Memory B cell (primary cell): ENCODE results near the gene COBL.

Source experiments
- ATAC-seq: fragments of 150-1000 bp; cut with Tn5 transposase; 2 replicates; pipeline ENCODE4 v1.10.0; 2021; ENCODE audit warnings: low read depth, mild to moderate bottlenecking, moderate library complexity
- DNase-seq, 2 donors: peaks; one replicate each; pipeline ENCODE4 v3.0.0; 2022; ENCODE audit warnings: low spot score in 2 of 2
- H3K27ac Mint-ChIP-seq: one replicate; pipeline ENCODE4 v1.8.0; 2022; ENCODE audit warnings: mild to moderate bottlenecking, moderate library complexity, mixed read lengths
- H3K27me3 Mint-ChIP-seq: one replicate; pipeline ENCODE4 v1.8.0; 2022; ENCODE audit warnings: mixed read lengths
- H3K36me3 Mint-ChIP-seq: one replicate; pipeline ENCODE4 v1.8.0; 2022; ENCODE audit warnings: mild to moderate bottlenecking, mixed read lengths
- H3K4me1 Mint-ChIP-seq: one replicate; pipeline ENCODE4 v1.8.0; 2022; ENCODE audit warnings: mixed read lengths
- H3K4me3 Mint-ChIP-seq: one replicate; pipeline ENCODE4 v1.8.0; 2022; ENCODE audit warnings: mild to moderate bottlenecking, moderate library complexity, mixed read lengths
- H3K9me3 Mint-ChIP-seq: one replicate; pipeline ENCODE4 v1.8.0; 2022; ENCODE audit warnings: mixed read lengths

The COBL gene

DNA sequence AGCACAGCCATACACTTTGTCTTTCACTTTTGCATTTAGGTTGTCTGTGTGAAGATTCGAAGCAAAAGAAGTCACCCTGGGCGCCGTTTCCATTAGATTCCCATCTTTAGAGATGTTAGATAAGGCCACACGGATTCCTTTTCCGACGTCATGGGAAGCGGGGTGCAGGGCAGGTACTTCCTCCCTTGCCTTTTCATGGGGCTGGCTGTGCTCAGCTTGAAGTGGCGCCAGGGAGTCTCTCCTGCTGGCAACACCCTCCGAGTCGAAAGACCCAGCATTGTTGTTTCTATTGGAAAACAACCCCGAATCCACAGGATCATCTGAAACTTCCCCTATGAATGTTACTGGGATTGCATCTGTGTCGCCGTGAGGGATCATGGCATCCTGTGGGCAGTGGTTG, 287.5 kb downstream of the COBL start:
- Mint-ChIP-seq H3K4me3 (no peak overlapping the region), H3K9me3 (no peaks in the 10 kb centered on the region), H3K4me1 (no peaks in the 10 kb centered on the region), H3K27me3 (no peaks in the 10 kb centered on the region), H3K36me3 (no peaks in the 10 kb centered on the region), H3K27ac (no peak overlapping the region)
- no peak for ATAC-seq
- DNase-seq = no peak

DNA sequence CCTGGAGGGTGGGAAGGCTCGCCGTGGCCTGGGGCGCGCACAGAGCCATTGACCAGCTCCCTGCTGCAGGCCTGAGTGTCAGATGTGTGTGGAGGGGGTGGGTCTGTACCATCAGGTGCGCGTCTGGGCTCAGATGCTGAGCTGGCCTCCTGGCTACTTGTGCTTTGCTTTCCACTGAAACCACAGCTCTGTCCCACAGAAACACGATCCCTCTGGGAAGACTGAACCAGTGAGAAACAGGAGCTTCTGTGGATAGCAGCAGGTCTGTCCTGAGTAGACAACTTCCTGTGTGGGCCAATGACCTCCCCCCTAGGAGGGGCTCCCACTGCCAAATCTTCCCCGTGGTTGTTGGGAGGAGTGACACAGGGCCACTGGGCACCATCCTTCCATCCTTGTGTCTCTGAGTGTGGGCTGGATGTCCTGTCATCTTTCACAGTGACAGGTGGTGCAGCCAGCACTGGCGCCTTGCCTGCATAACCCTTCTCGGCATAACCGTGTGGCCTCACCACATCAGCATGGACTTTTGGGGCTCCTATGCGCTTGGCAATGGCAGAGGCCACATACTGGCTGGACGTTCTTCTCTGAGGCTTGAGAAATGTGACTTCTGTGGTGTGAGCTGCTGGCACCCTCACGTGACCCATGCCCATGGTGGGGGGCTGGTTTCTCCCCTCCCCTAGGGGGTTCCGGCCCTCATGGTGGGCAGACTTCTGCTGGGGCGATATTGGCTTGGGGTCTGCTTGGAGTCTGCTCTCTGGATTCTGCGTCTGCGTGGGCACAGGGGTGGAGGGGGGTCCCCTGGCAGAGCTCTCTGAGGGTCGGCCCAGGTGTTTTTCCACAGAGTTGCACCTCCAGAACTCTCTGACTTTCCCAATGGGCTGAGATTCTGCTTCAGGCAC, 288.4 kb downstream of the COBL start:
- DNase-seq (no peak), ATAC-seq (no peak)
- Mint-ChIP-seq H3K9me3 (no peaks in the 10 kb centered on the region), H3K4me3 (no peak overlapping the region), H3K4me1 (no peaks in the 10 kb centered on the region), H3K27ac (no peak overlapping the region), H3K27me3 (no peaks in the 10 kb centered on the region), H3K36me3 (no peaks in the 10 kb centered on the region)

DNA sequence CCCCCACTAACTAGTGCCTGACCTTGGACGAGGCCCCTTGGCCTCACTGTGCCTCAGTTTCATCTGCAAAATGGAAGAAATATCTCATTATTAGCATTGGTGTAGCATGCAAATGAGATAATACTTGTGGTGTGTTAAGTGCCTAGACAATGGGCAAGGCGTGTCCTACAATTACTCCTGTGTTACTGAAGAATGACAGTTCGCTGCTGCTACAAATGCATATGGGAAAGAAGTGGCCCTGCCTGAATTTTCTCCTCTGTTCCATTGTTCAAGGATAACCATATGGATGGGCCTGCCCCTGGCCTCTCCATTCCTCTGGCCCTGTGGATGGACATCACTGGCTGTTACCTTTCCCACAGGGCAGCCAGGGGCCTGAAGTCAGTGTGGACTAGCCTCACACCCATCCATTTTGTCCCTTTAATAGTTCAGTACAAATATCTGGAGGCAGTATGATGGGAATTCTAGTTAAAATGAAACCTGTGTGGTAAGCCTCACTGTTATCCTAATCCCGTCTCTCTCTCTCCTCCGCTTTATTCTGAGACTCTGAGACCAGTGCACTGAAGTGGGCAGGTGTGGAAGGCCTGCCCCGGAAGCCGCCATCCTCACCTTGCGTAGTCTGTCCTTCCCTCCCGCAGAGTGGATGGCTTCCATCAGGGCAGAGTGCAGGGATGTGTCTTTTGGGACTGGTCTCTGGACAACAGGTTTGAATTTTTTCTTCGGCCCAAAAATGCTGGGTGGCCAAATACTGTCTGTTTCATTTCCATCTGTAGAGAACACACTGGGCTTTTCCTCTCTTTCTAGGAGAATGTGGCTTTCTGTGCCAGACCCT, 289.3 kb downstream of the COBL start:
- ATAC-seq (no peak), DNase-seq (no peak)
- H3K9me3 Mint-ChIP-seq = no peaks in the 10 kb centered on the region
- H3K27ac Mint-ChIP-seq = no peak overlapping the region
- H3K36me3 Mint-ChIP-seq = no peaks in the 10 kb centered on the region
- no peaks in the 10 kb centered on the region for H3K27me3 Mint-ChIP-seq
- H3K4me1 Mint-ChIP-seq = no peaks in the 10 kb centered on the region
- no peak overlapping the region for H3K4me3 Mint-ChIP-seq

DNA sequence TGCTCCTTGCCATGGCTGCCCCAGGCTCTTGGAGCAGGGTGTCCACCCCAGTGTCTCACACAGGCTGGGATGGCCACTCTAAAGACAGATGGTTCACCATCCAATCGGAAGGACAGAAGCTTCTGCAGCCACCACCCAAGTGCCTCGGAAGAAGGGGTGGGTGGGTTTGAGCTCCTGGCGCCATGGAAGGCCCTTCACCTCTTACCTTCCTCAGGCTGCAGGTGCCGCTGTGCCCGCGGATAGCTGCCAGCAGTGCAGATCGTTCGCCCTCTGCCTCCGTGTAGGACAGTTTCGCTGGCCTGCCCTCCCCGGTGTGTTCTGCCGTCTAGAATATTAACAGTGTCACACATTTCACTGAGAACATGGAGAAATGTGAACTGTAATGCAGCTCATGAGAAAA, 290.3 kb downstream of the COBL start:
- Mint-ChIP-seq H3K36me3 (no peaks in the 10 kb centered on the region), H3K27ac (no peak overlapping the region), H3K4me3 (no peak overlapping the region), H3K4me1 (no peaks in the 10 kb centered on the region), H3K27me3 (no peaks in the 10 kb centered on the region), H3K9me3 (no peaks in the 10 kb centered on the region)
- DNase-seq (no peak), ATAC-seq (no peak)

DNA sequence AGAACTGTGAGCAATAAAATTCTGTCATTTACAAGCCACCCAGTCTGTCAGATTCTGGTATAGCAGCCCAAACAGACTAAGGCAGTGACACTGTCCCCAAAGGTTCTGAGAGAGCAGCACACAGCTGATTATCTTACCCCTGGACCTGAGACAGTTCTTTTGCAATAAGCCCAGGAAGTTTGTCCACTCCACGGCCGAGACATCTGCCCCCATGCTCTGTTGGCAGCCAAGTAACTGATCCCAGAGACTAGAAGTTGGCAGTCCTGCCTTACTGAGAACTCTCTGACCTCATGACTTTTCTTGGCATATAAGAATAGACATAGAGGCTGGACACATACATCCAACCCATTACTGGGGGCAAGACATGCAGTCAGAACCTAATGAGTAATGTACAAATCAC, 290.9 kb downstream of the COBL start:
- DNase-seq (no peak), ATAC-seq (no peak)
- Mint-ChIP-seq H3K36me3 (no peaks in the 10 kb centered on the region), H3K4me3 (no peak overlapping the region), H3K9me3 (no peaks in the 10 kb centered on the region), H3K27ac (no peak overlapping the region), H3K4me1 (no peaks in the 10 kb centered on the region), H3K27me3 (no peaks in the 10 kb centered on the region)

DNA sequence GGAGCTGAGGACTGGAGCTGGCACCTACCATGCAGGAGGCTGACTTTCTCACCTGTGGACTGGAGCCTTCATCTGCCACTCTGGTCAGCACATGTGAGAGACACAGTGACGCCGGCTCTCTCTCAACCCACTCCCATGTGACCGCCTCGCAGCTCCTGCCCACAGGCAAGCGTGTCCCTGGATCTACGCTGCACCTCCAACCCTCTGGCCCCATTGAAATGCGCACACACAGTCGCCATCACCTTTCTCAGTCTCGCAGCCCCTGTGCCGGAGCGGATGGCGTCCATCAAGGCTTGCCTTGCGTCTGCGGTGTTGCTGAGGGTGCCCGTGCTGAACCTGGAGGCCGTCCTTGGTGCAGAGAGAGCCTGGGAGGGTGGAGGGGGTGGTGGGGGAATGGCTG, 291.7 kb downstream of the COBL start:
- Mint-ChIP-seq H3K4me1 (no peaks in the 10 kb centered on the region), H3K36me3 (no peaks in the 10 kb centered on the region), H3K4me3 (no peak overlapping the region), H3K27ac (no peak overlapping the region), H3K9me3 (no peaks in the 10 kb centered on the region), H3K27me3 (no peaks in the 10 kb centered on the region)
- ATAC-seq (no peak), DNase-seq (no peak)

DNA sequence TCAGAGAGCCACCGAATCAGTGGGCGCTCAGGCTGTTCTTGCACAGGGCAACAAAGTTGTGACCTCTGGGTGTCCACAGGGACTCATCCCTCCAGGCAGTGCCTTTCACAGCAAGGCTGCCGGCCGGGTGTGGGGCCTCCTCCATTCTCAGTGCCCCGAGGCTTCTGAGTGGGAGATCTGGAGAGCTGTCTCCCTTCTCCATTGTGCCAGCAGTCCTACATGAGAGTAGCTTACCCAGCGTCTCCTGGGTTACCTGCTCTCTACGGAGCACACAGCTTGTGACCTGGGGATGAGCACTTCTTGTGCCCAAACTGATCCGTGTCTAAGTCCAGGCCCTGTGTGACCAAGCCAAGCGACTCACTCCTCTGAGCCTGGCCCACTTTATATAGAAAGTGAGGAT, 293.1 kb downstream of the COBL start:
- Mint-ChIP-seq H3K4me3 (no peak overlapping the region), H3K27me3 (no peaks in the 10 kb centered on the region), H3K27ac (no peak overlapping the region), H3K4me1 (no peaks in the 10 kb centered on the region), H3K9me3 (no peaks in the 10 kb centered on the region), H3K36me3 (no peaks in the 10 kb centered on the region)
- no peak for DNase-seq
- ATAC-seq = no peak

DNA sequence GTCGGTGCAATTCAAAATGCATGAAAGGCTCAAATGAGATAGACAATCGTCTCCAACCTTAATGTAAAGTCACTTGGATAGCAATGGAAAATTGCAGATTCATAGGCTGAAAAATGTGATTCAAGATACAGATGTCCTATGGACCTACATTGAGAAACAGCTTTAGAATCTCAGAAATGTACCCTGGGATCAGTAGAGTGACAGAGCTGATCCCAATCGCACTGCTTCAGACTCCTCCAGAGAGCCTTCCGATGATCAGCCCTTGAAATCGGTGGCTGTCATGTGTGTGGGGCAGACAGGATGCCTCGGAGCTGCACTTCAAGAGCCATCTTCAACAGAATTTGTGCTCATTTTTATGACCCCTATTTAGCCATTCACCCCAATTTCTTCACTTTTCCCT, 293.8 kb downstream of the COBL start:
- no peaks in the 10 kb centered on the region for H3K4me1 Mint-ChIP-seq
- DNase-seq = no peak
- no peak for ATAC-seq
- no peak overlapping the region for H3K27ac Mint-ChIP-seq
- no peak overlapping the region for H3K4me3 Mint-ChIP-seq
- no peaks in the 10 kb centered on the region for H3K27me3 Mint-ChIP-seq
- H3K9me3 Mint-ChIP-seq = peaks cover 5% of the 10 kb centered on the region
- no peaks in the 10 kb centered on the region for H3K36me3 Mint-ChIP-seq

DNA sequence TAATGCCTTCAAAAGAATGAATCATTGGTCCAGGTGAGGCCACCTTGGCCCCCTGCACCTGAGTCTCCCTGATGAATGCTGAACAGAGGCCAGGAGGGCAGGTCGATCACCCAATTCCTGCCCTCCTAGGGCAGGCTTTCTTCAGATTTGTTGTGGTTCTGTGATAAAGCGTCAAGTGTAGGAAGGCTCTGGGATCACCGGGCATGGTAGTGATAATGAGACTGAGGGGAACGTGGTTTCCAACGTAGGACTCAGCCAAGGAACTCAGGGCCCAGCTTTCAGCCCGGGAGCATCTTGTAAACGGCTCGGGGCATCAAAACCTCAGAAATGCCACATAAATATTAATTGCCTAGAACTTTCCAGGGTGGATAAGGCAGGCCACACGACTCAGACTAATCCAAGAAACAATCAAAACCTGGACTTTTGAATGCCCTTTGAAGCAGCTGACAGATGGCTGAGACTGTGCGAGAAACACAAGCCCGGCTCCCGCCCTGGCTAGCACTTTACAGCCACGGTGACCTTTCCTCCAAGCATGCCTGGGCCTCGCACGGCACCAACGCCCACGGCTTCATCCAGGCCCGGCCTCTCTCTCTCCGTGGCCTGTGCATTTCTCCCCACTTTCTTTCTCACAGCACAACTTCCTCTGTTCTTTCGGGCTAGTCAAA, 294.6 kb downstream of the COBL start:
- Mint-ChIP-seq H3K36me3 (no peaks in the 10 kb centered on the region), H3K4me1 (no peaks in the 10 kb centered on the region), H3K27ac (no peak overlapping the region), H3K9me3 (peaks cover 5% of the 10 kb centered on the region), H3K27me3 (no peaks in the 10 kb centered on the region), H3K4me3 (no peak overlapping the region)
- DNase-seq = no peak
- no peak for ATAC-seq

DNA sequence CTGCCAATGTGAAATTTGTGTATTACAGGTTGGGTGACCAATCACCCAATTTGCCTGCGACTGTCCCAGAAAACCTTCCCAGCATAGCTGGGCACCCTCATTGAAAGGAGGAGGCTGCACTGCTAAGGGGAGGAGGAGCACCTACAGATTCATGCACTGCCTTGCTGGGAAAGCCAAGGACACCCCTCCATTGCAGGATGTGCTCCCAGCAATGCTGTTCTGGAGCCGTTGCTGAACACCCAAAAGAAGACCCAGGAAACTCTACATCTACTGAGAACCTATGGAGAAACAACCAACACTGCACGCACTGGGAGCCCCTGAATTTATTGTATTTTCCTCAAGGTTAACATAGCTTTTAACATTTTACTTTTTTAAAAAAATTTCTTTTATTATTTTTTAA, 295.7 kb downstream of the COBL start:
- Mint-ChIP-seq H3K9me3 (peaks cover 5% of the 10 kb centered on the region), H3K4me3 (no peak overlapping the region), H3K4me1 (no peaks in the 10 kb centered on the region), H3K27ac (no peak overlapping the region), H3K27me3 (no peaks in the 10 kb centered on the region), H3K36me3 (no peaks in the 10 kb centered on the region)
- ATAC-seq (no peak), DNase-seq (no peak)

DNA sequence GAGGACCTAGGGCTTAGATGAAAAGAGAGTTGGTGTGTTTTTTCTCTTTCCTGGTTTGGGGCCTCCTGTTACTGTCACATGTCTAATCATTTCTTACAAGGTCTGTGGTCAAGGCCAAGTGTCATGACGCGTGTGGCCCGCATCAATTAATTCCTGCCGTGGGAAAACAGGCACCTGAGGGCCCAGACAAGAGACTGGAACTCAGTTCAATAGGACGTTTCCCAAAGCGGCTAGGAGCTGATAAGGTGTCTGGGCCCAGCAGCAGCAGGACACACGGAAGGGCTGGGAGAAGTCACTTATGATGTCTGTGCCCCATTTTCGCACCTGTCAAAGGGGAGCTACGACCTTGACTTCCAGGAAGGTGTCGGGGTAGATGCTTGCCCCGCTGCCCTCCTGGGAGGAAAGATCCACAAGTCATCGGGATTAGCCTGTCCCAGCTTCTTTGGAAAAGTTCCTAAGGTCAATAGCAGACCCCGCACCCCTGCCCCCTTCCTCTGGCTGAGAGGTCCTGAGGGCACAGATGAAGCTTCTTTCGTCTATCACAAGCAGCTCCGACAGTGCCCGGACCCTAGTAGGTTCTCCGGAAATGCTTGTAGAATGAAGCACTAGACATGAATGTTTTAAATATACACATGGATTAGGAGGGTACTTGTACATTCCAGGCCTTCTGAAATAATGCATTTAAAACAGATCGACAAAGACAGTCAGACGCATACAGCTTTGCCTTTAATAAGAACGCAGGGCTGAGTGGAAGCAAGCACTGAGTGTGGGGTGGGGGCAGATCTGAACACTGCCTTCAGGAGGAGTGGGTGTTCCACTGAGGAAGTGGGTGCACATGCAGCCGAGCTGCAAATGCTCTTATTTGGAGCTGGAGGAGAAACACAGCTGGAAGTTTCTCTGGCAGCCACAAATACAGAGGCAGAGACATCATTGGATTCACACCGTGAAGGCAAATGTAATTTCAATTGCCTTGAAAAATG, 296.4 kb downstream of the COBL start:
- H3K4me3 Mint-ChIP-seq = no peak overlapping the region
- DNase-seq (no peak), ATAC-seq (no peak)
- H3K27me3 Mint-ChIP-seq = no peaks in the 10 kb centered on the region
- H3K27ac Mint-ChIP-seq = no peak overlapping the region
- H3K4me1 Mint-ChIP-seq = no peaks in the 10 kb centered on the region
- H3K36me3 Mint-ChIP-seq = no peaks in the 10 kb centered on the region
- H3K9me3 Mint-ChIP-seq = peaks cover 7% of the 10 kb centered on the region

DNA sequence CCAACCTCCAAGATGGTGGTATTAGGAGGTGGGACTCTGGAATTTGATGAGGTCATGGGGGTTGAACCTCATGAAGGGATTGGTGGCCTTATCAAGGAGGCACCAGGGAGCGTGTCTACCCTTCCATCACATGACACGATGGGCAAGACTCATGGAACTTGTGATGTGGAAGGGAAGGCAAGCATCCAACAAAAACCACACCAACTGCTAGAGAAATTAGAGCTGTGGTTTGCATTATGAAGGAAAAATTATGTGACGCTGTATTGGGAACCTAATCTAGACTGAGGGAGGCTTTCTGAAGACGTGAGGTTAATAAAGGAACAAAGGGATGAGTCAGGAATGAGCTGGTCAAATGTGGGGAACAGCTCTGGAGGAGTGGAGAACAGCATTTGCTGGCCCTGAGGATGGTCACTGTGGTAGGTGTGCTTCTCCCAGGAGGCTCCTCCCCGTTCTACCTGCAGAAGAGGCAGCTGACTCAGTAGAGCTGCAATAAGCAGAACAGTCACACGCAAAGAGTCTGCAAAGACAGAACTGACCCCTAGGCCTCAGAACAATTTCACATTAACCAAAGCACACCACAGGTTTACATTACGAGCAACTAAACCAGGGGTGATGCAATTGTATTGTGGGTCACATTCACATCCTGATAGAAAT, 297.3 kb downstream of the COBL start:
- DNase-seq (no peak), ATAC-seq (no peak)
- Mint-ChIP-seq H3K9me3 (peaks cover 7% of the 10 kb centered on the region), H3K4me1 (no peaks in the 10 kb centered on the region), H3K4me3 (no peak overlapping the region), H3K36me3 (no peaks in the 10 kb centered on the region), H3K27me3 (no peaks in the 10 kb centered on the region), H3K27ac (no peak overlapping the region)
